Activated T-cell treated with anti-CD3 and anti-CD28 coated beads, Interleukin-2, amount 50 U/mL, for 72 hours (primary cell): ENCODE data around the gene MEPCE. TPM values are rescaled to one million over a fixed set of nuclear protein-coding genes. Genes with fewer than 3 reads are reported as not detected.

Experiments
- ATAC-seq, 2 donors: fragments of 150-1000 bp; cut with Tn5 transposase; replicated peaks in 1 of 2; 2 replicates each; pipeline ENCODE4 v1.10.0; 2021; ENCODE audit warnings: moderate library complexity in 2 of 2, mild to moderate bottlenecking in 1 of 2
- DNase-seq, 2 donors: peaks; one replicate each; pipeline ENCODE4 v3.0.0; 2021 to 2022; ENCODE audit warnings: mixed read lengths in 1 of 2
- H3K27ac Mint-ChIP-seq: one replicate; pipeline ENCODE4 v1.8.0; 2022; ENCODE audit warnings: mild to moderate bottlenecking, moderate library complexity, mixed read lengths
- H3K27me3 Mint-ChIP-seq: one replicate; pipeline ENCODE4 v1.8.0; 2022; ENCODE audit warnings: low read depth, mixed read lengths
- H3K36me3 Mint-ChIP-seq, 2 donors: one replicate each; pipeline ENCODE4 v1.8.0; 2022; ENCODE audit warnings: mixed read lengths in 2 of 2, mild to moderate bottlenecking in 1 of 2; ENCODE audit not compliant: insufficient read depth in 2 of 2
- H3K4me1 Mint-ChIP-seq: one replicate; pipeline ENCODE4 v1.8.0; 2022; ENCODE audit warnings: low read depth, mixed read lengths
- H3K4me3 Mint-ChIP-seq, 2 donors: one replicate each; pipeline ENCODE4 v1.8.0; 2022; ENCODE audit warnings: mild to moderate bottlenecking in 2 of 2, mixed read lengths in 2 of 2, moderate library complexity in 2 of 2
- H3K9me3 Mint-ChIP-seq, 2 donors: one replicate each; pipeline ENCODE4 v1.8.0; 2022; ENCODE audit warnings: mixed read lengths in 2 of 2
- total RNA-seq, 2 donors: library from RNA; stranded (reverse); gene quantifications; one replicate each; pipeline ENCODE4 v1.2.3, GENCODE V29; 2022

The MEPCE gene
- total RNA-seq, 2 donors from 2014 or later: 61.0 to 66.7 TPM

DNA sequence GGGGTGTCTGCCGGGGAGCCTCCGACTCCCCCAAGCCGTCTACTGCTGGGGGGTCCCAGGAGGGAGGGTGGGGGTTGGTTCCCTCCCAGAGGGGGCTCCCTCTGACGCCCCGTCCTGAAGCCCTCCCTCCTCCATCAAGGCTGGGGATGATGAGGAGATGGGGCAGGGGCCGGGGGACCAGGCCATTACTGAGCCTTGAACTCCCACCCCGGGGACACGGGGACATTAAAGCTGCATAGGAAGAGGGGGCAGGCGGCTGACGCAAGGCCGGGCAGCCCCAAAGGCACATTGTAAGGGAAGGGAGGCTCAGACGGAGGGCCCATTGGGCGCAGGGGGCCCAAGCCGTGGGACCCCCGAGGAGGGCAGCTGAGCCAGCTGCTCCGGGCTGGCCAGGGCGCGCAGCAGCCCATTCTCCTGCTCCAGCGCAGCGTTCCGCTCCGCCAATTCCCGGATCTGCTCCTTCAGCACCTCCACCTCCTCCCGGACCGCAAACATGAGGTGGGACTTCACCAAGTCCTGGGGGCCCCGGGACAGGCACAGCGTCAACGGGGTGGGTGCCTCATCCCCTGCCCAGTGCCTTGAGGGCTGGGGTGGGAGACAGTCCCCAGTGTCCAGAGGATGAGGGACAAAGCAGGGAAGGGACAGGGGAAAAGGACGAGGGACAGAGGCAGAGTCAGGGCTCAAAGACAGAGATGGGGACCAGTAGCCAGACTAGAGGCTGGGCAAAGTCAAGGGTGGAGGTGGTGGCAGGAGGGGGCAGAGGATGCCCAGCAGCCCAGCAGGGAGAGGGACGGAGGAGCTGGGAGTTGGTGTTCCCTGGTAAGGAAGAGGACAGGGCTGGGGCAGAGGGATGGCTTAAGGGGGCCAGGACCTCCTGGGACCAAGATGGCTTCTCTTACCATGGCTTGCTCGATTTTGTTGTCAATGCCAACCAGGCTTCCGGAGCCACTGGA is 37.3 kb downstream of the MEPCE start:
- no peak for DNase-seq
- H3K27ac Mint-ChIP-seq: no peak overlapping the region
- ATAC-seq: no peak
- H3K4me3 Mint-ChIP-seq: no peak overlapping the region
- H3K36me3 Mint-ChIP-seq: peaks cover under 1 to 4% of the 10 kb centered on the region in 2 donors
- peaks cover 8% of the 10 kb centered on the region for H3K4me1 Mint-ChIP-seq
- no peaks in the 10 kb centered on the region for H3K27me3 Mint-ChIP-seq
- H3K9me3 Mint-ChIP-seq: no peaks in the 10 kb centered on the region

GRCh38 chr7:100467638-100468373 is 38.2 kb downstream of the MEPCE start:
- no peak overlapping the region for H3K27ac Mint-ChIP-seq
- no peaks in the 10 kb centered on the region for H3K27me3 Mint-ChIP-seq
- peaks cover 0 to 5% of the 10 kb centered on the region in 2 donors for H3K36me3 Mint-ChIP-seq
- DNase-seq (no peak), ATAC-seq (no peak)
- no peak overlapping the region for H3K4me3 Mint-ChIP-seq
- peaks cover 8% of the 10 kb centered on the region for H3K4me1 Mint-ChIP-seq
- no peaks in the 10 kb centered on the region for H3K9me3 Mint-ChIP-seq

DNA sequence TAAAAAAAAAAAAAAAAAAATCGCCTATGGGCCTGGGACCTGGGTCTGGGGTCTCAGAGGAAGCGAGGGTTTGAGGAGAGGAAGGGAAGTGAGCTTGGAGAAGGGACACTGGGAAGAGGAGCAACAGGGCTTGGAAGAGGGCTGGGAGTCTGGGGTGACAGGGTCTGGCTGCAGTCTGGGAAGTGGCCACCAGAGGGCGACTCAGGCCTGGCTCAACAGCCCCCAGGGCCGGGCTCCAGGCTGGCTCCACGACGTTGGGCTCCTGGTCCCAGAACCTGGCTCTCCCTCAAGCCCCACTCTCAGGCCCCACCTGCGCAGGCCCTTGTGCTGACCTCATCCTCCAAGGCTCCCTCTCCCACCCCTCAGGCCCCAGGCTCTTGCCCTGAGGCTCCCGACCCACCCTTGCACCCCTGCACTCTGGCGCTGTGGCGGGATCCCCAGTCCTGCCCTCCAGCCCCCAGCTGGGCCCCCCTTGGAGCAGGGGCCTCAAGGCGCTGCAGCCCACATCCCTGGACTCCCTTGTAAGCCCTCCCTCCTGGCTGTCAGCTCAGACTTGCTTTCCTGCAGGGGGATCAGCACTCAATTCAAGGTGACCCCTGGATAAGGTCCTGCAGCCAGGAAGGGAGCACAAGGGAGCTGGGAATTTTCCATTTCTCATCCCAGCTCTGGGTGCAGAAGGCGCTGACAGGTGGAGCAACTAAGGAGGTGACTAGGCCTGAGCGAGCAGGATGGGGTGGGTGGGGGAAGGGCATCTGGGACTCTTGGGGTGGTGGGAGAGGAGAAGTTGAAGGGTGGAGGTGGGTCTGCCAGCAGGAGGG is 39.8 kb downstream of the MEPCE start:
- peaks cover 0 to 8% of the 10 kb centered on the region in 2 donors for H3K36me3 Mint-ChIP-seq
- ATAC-seq: peak; percentile 85 to 86
- H3K4me3 Mint-ChIP-seq: no peak overlapping the region
- peaks cover 25% of the 10 kb centered on the region for H3K4me1 Mint-ChIP-seq
- no peaks in the 10 kb centered on the region for H3K27me3 Mint-ChIP-seq
- no peaks in the 10 kb centered on the region for H3K9me3 Mint-ChIP-seq
- no peak overlapping the region for H3K27ac Mint-ChIP-seq
- DNase-seq: peak; percentile 80 to 86

- no peak overlapping the region for H3K27ac Mint-ChIP-seq
- H3K4me1 Mint-ChIP-seq: peaks cover 39% of the 10 kb centered on the region
- no peak for DNase-seq
- no peak for ATAC-seq
- no peaks in the 10 kb centered on the region for H3K27me3 Mint-ChIP-seq
- H3K4me3 Mint-ChIP-seq: no peak overlapping the region
- H3K9me3 Mint-ChIP-seq: no peaks in the 10 kb centered on the region
- H3K36me3 Mint-ChIP-seq: peaks cover 2 to 12% of the 10 kb centered on the region in 2 donors
These were observed 41.4 kb downstream of the MEPCE start for GRCh38 chr7:100471021-100471420.

DNA sequence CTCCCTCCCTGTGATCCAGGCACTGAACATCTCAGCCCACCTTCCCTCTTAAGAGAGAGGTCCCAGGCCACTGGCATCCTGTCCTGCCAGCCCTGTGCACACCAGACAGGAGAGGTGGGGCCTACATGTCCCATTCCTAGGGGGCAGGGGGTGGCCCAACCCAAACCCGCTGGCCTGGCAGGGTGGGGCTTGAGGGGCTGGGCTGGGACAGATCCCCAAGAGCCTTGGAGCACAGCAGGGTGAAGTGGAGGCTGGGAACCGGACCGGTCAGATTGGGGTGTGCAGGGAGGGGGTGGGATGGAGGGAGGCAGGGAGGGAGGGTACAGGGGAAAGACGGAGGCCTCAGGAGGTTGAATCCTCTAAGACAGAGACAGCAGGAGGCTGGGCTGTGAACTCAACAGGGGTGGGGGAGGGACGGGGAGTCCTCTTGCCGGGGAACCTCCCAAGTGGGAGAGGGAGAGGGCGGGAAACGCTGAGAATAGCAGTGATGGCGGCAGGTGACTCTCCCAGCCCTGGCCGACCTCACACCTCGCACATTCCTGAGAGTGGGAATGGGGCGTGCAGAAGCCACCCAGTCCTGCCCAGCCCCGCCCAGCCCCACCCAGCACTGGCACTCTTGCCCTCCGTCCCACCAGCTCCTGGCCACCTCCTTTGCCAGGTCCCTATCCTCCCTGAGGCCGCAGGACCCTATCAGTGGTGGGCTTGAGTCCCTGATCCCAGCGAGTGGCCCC is 42.7 kb downstream of the MEPCE start:
- H3K4me3 Mint-ChIP-seq: no peak overlapping the region
- DNase-seq (no peak), ATAC-seq (no peak)
- no peaks in the 10 kb centered on the region for H3K27me3 Mint-ChIP-seq
- H3K4me1 Mint-ChIP-seq: peaks cover 51% of the 10 kb centered on the region
- H3K36me3 Mint-ChIP-seq: peaks cover 5 to 12% of the 10 kb centered on the region in 2 donors
- peak overlapping the region; percentile 89 for H3K27ac Mint-ChIP-seq
- no peaks in the 10 kb centered on the region for H3K9me3 Mint-ChIP-seq

- no peak for ATAC-seq
- peak overlapping the region in 1 of 2 donors; percentile 1 for H3K4me3 Mint-ChIP-seq
- peak overlapping the region; percentile 89 for H3K27ac Mint-ChIP-seq
- H3K9me3 Mint-ChIP-seq: no peaks in the 10 kb centered on the region
- no peak for DNase-seq
- no peaks in the 10 kb centered on the region for H3K27me3 Mint-ChIP-seq
- H3K36me3 Mint-ChIP-seq: peaks cover 5 to 12% of the 10 kb centered on the region in 2 donors
- H3K4me1 Mint-ChIP-seq: peaks cover 51% of the 10 kb centered on the region
These were observed 43.3 kb downstream of the MEPCE start for GRCh38 chr7:100472854-100473499.

DNA sequence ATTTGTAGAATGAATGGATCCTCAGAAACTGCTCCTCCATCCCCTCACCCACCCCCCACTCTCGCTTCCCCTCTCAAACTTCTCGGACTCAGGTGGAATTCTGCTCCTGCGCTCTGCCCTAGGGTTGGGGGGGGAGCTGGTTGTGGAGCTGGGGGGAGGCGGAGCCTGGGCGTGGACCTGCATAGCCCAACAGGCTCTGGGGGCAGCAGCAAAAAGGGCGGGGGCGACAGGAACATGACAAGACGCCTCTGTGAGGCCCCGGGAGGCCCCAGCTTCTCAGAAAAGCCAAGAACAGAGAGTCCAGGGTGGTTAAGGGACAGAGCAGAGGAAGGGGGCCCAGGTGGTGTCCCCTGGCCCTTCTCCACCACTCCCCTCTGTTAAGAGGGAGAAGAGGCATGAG is 45.9 kb downstream of the MEPCE start:
- peak; percentile 26 to 35 for DNase-seq
- peaks cover 11% of the 10 kb centered on the region in 2 donors for H3K36me3 Mint-ChIP-seq
- no peaks in the 10 kb centered on the region for H3K9me3 Mint-ChIP-seq

DNA sequence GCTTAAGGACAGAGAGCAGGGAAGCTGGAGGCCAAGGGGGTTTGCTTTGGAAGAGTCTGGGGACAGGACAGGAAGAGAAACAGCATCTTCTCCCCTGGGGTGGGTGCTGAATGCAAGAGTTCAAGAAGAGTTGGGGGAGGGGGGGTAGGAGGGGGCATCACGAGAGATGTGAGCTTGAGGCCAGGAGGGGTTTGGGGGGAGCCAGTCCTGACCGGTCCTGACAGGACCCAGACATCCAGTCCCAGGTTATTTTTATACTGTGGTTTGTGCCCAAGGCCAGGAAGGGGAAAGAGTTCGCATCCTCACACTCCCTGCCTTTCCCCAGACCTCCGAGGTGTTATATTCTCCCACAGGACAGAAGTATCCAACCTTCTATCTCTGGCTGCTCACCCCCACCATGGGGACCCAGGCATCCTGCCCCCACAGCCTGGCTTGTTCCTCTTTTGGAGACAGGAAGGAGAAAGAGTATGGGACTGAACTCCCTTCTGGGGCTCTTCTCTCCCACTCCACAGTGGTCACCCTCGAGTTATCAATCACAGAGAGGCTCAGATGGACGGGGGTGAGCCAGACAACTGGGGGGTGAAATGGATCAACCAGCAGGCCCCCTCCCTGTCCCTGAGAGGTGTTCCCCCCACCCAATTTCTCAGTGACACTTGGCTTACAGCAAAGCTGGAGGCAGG is 46.6 kb downstream of the MEPCE start:
- DNase-seq (no peak), ATAC-seq (no peak)
- Mint-ChIP-seq H3K9me3 (no peaks in the 10 kb centered on the region), H3K36me3 (peaks cover 11% of the 10 kb centered on the region in 2 donors), H3K27me3 (no peaks in the 10 kb centered on the region), H3K27ac (peak overlapping the region; percentile 91), H3K4me3 (peak overlapping the region; percentile 86), H3K4me1 (peaks cover 49% of the 10 kb centered on the region)

More for the DNA sequence above, 45.9 kb downstream of the MEPCE start:
- Mint-ChIP-seq H3K27me3 (no peaks in the 10 kb centered on the region), H3K4me1 (peaks cover 49% of the 10 kb centered on the region), H3K27ac (peak overlapping the region; percentile 91), H3K4me3 (peak overlapping the region; percentile 86)
- no peak for ATAC-seq

- Mint-ChIP-seq H3K4me3 (peak overlapping the region; percentile 86), H3K27me3 (no peaks in the 10 kb centered on the region), H3K27ac (peak overlapping the region; percentile 83), H3K9me3 (no peaks in the 10 kb centered on the region), H3K4me1 (peaks cover 49% of the 10 kb centered on the region), H3K36me3 (peaks cover 9 to 11% of the 10 kb centered on the region in 2 donors)
- ATAC-seq: peak in 1 of 2 donors; percentile 24
- DNase-seq: peak; percentile 71 to 73
These were observed 47.6 kb downstream of the MEPCE start for GRCh38 chr7:100476903-100477870.

DNA sequence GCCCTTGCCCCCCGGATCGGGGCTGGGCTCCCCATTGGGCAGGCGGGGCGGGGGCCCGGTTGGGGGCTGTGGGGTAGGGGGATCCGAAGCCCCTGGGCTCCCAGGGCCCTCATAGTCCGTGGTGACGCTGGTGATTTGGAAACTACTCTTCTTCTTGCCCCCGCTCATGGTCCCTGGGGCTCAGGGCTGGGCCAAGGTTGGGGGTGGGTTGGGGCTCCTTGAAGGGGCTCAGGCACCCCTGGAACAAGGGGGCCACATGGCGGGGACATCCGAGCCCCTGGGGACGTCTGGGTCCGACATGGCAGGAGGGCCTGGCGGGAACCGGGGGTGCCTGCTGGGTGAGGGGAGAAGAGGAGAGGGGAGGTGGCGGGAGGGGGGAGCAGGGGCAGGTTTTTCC is 48.2 kb downstream of the MEPCE start:
- H3K27me3 Mint-ChIP-seq: no peaks in the 10 kb centered on the region
- H3K27ac Mint-ChIP-seq: peak overlapping the region; percentile 54
- H3K36me3 Mint-ChIP-seq: peaks cover 9 to 11% of the 10 kb centered on the region in 2 donors
- H3K4me3 Mint-ChIP-seq: peak overlapping the region; percentile 86
- ATAC-seq (no peak), DNase-seq (peak in 1 of 2 donors; percentile 28)
- no peaks in the 10 kb centered on the region for H3K9me3 Mint-ChIP-seq
- peaks cover 54% of the 10 kb centered on the region for H3K4me1 Mint-ChIP-seq
